HEK293 (cell line): ENCODE results near the gene POP7.

Experiments
- ZBTB1 ChIP-seq: fragments of 450-650 bp; formaldehyde crosslinking; IDR thresholded peaks from 2 replicates; pipeline ENCODE4 v1.5.1; 2016; ENCODE audit warnings: missing biosample characterization, missing genetic modification characterization
- ZBTB21 ChIP-seq: fragments of 450-650 bp; formaldehyde crosslinking; IDR thresholded peaks from 2 replicates; pipeline ENCODE4 v1.5.1; 2017; ENCODE audit warnings: missing biosample characterization, missing genetic modification characterization
- ZNF114 ChIP-seq: fragments of 450-650 bp; formaldehyde crosslinking; IDR thresholded peaks from 2 replicates; pipeline ENCODE4 v1.5.0; 2017; ENCODE audit warnings: missing biosample characterization, missing genetic modification characterization
- ZNF239 ChIP-seq: fragments of 450-650 bp; formaldehyde crosslinking; IDR thresholded peaks from 2 replicates; pipeline ENCODE4 v1.5.1; 2016; ENCODE audit warnings: missing biosample characterization, missing genetic modification characterization
- ZNF24 ChIP-seq: fragments of 450-650 bp; formaldehyde crosslinking; IDR thresholded peaks from 2 replicates; pipeline ENCODE4 v1.5.1; 2016; ENCODE audit warnings: missing biosample characterization, missing genetic modification characterization
- ZNF501 ChIP-seq: fragments of 450-650 bp; formaldehyde crosslinking; IDR thresholded peaks from 2 replicates; pipeline ENCODE4 v1.5.1; 2016; ENCODE audit warnings: missing biosample characterization, missing genetic modification characterization
- ZNF548 ChIP-seq: fragments of 450-650 bp; formaldehyde crosslinking; IDR thresholded peaks from 2 replicates; pipeline ENCODE4 v1.5.1; 2016; ENCODE audit warnings: missing biosample characterization, missing genetic modification characterization
- TF ChIP-seq, protein P1 (sequence below): fragments of 450-650 bp; formaldehyde crosslinking; IDR thresholded peaks from 2 replicates; pipeline ENCODE4 v1.5.1; 2016; ENCODE audit warnings: missing biosample characterization, missing genetic modification characterization
- TF ChIP-seq, protein P2 (sequence below): fragments of 450-650 bp; formaldehyde crosslinking; IDR thresholded peaks from 2 replicates; pipeline ENCODE4 v1.5.1; 2016; ENCODE audit warnings: missing biosample characterization, missing genetic modification characterization, low read depth
- TF ChIP-seq, protein P3 (sequence below): fragments of 450-650 bp; formaldehyde crosslinking; IDR thresholded peaks from 2 replicates; pipeline ENCODE4 v1.5.1; 2016; ENCODE audit warnings: missing biosample characterization, missing genetic modification characterization

DNA sequence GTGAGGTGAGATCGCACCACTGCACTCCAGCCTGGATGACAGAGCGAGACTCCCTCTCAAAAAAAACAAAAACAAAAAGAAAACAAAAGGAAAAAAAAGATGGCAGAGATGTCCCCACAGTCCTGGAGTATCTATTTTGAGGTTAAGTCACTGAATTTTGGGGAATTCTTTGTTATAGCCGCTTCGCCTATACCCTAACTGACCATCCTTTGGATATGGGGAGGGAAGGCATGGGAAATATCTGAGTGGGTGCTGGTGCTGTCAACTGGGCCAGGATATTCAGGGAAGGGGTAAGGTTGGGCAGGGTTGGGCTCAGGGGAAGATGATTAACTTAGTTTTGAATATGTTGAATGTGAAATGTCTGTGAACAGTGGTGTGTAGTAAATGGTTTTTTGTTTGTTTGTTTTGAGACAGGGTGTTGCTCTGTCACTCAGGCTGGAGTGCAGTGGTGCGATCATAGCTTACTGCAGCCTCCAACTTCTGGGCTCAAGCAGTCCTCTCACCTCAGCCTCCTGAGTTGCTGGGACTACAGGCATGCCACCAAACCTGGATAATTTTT is 40.7 kb upstream of the POP7 start:
- TF ChIP-seq, protein P1, sequence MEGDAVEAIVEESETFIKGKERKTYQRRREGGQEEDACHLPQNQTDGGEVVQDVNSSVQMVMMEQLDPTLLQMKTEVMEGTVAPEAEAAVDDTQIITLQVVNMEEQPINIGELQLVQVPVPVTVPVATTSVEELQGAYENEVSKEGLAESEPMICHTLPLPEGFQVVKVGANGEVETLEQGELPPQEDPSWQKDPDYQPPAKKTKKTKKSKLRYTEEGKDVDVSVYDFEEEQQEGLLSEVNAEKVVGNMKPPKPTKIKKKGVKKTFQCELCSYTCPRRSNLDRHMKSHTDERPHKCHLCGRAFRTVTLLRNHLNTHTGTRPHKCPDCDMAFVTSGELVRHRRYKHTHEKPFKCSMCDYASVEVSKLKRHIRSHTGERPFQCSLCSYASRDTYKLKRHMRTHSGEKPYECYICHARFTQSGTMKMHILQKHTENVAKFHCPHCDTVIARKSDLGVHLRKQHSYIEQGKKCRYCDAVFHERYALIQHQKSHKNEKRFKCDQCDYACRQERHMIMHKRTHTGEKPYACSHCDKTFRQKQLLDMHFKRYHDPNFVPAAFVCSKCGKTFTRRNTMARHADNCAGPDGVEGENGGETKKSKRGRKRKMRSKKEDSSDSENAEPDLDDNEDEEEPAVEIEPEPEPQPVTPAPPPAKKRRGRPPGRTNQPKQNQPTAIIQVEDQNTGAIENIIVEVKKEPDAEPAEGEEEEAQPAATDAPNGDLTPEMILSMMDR (tag by site-specific recombination): no peak
- TF ChIP-seq ZNF501 (tag by site-specific recombination): no peak
- no peak for TF ChIP-seq ZNF114
- TF ChIP-seq ZNF24: no peak
- no peak for TF ChIP-seq ZBTB21 (tag by site-specific recombination)
- TF ChIP-seq ZNF548 (tag by site-specific recombination): no peak
- TF ChIP-seq ZBTB1 (tag by site-specific recombination): no peak
- TF ChIP-seq, protein P2, sequence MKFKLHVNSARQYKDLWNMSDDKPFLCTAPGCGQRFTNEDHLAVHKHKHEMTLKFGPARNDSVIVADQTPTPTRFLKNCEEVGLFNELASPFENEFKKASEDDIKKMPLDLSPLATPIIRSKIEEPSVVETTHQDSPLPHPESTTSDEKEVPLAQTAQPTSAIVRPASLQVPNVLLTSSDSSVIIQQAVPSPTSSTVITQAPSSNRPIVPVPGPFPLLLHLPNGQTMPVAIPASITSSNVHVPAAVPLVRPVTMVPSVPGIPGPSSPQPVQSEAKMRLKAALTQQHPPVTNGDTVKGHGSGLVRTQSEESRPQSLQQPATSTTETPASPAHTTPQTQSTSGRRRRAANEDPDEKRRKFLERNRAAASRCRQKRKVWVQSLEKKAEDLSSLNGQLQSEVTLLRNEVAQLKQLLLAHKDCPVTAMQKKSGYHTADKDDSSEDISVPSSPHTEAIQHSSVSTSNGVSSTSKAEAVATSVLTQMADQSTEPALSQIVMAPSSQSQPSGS: no peak
- no peak for TF ChIP-seq ZNF239 (tag by site-specific recombination)
- TF ChIP-seq, protein P3, sequence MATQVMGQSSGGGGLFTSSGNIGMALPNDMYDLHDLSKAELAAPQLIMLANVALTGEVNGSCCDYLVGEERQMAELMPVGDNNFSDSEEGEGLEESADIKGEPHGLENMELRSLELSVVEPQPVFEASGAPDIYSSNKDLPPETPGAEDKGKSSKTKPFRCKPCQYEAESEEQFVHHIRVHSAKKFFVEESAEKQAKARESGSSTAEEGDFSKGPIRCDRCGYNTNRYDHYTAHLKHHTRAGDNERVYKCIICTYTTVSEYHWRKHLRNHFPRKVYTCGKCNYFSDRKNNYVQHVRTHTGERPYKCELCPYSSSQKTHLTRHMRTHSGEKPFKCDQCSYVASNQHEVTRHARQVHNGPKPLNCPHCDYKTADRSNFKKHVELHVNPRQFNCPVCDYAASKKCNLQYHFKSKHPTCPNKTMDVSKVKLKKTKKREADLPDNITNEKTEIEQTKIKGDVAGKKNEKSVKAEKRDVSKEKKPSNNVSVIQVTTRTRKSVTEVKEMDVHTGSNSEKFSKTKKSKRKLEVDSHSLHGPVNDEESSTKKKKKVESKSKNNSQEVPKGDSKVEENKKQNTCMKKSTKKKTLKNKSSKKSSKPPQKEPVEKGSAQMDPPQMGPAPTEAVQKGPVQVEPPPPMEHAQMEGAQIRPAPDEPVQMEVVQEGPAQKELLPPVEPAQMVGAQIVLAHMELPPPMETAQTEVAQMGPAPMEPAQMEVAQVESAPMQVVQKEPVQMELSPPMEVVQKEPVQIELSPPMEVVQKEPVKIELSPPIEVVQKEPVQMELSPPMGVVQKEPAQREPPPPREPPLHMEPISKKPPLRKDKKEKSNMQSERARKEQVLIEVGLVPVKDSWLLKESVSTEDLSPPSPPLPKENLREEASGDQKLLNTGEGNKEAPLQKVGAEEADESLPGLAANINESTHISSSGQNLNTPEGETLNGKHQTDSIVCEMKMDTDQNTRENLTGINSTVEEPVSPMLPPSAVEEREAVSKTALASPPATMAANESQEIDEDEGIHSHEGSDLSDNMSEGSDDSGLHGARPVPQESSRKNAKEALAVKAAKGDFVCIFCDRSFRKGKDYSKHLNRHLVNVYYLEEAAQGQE (tag by site-specific recombination): no peak
